Frontal cortex (tissue), 4 donors: Measurements from ENCODE around the gene TPGS1. TPM values are rescaled to one million over a fixed set of nuclear protein-coding genes. Genes with fewer than 3 reads are reported as not detected.

ENCODE experiments used
- DNase-seq, 2 donors: peaks; one replicate each; pipeline ENCODE4 v3.0.0; 2012; ENCODE audit warnings: low spot score in 2 of 2
- FAIRE-seq: peaks from 2 replicates; lab custom pipeline; 2012; peaks lifted over from hg19 to GRCh38; lab: Jason Lieb, UNC
- total RNA-seq: library from RNA; depleted of rRNA; stranded (reverse); fragments of >200 nt; gene quantifications from one replicate; pipeline ENCODE4 v1.2.3, GENCODE V29; 2014
- donor health status: control.
- donor health status: control.
- donor health status: control.

TPGS1 gene
- total RNA-seq, 1 donor from 2014 or later: 26.1 TPM

DNA sequence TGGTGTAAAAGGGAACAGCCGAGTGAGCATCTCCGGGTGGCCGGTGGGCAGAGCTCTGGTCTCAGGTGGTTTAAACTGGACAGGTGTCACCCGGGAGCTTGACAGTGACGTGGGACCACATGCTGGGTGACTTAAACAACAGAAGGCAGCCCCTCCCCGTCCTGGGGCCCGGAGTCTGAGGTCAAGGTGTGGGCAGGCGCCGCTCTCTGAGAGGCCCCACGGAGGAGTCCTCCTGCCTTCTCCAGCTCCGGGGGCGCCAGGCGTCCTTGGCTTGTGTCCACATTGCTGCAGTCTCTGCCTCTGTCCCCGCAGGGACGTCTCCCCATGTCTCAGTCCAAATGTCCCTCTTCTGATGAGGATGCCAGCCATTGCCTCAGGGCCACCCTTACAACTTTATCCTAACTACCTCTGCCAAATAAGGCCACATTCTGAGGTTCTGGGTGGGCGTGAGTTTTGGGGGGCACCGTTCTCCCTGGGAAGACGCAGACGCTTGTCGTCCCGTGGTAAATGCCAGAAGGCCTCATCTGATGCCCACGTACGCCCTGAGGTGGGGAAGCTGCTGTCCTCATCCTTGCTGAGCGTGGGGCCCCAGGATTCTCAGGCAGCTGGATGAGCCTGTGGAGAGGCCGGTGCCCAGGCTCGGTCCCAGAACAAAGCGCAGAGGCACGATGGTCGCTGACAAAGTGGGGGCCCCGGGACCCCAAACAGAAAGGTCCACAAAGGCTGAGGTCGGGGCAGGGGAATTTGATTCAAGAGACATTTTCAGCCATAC lies 49.5 kb downstream of the TPGS1 start:
- DNase-seq: no peak
- no peak for FAIRE-seq

DNA sequence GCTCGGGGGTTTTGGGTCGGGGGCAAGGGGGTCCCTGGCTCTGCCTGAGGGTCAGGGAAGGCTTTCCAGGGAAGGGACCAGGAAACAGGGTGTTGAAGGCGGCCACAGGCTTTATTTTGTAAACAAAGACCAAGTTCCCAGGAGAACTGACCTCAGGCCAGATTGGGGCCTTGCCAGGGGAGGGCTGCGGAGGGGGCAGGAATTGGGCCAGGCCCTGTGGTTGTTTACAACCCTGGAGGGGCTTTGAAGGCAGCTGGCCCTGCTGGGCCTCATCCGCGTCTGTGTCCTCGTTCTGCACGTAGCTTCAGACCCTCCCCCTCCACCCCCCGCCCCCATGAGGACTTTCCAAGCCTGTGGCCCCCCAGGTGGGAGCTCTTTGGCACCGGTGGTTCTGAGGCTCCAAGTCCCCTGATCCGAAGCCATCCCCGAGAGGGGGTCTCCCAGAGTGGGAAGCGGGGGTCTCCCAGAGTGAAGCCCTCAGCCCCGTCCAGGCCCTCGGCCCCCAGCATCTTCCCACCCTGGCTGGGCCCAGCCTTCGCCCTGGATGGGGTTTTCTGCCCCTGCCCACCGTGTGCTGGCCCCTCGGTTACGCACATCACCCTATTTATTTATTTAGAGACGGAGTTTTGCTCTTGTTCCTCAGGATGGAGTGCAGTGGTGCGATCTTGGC lies 51.6 kb downstream of the TPGS1 start:
- FAIRE-seq: no peak
- no peak for DNase-seq

DNA sequence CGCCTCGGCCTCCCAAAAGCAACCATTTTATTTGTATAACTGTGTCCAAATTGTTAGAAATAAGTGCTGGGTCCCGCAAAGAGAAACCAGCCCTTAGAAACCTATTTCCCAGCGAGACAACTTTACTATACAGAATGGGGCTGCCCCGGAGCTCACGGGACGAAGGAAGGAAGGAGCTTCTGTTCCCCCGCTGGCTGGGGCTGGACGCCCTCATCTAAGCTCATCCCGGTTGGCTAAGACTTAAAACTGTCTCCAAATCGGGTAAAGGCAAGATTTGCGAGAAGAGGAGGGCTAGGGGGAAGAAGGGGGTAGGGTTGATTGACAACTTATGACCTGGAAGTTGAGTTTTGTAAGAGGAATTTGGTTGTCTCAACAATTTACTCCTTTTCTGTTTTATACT lies 52.8 kb downstream of the TPGS1 start:
- no peak for DNase-seq
- no peak for FAIRE-seq

DNA sequence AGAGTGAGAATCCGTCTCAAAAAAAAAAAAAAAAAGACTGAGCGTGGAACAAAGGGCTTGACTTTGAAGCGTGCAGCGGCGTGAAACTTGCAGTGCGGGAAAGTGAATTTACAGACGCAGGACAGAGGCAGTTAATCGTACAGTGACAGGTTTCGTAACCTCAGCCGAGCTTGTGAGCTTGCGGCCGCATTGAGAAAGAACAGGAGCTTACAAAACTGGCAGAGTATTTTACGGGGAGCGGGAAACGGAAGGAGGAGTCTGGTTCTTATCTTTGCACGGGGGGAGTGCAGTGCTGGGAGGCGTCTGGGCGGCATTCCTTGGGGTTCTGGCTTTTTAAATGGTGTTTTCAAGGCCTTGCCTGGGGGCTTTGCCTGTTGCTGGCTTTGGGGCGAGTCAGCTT lies 59.1 kb downstream of the TPGS1 start:
- DNase-seq: no peak
- no peak for FAIRE-seq

DNA sequence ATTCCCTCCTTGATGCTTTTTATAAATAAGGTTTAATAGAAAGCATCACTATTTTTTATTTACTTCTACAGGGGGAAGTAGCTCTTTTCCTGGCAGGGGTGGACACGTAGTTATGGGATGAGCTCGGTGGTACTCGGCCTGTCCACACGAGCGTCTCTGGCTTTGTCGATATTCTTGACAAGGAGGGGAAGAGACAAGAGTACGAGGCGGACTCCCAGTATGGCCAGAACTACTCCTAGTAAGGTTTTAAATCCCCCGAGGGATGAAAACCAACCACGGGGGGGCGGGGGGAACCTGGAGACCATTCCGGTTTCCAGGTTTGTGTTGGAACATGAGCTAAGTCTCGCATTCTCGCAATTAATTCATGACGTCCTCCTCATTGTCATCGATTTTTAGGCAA lies 59.5 kb downstream of the TPGS1 start:
- no peak for FAIRE-seq
- no peak for DNase-seq

DNA sequence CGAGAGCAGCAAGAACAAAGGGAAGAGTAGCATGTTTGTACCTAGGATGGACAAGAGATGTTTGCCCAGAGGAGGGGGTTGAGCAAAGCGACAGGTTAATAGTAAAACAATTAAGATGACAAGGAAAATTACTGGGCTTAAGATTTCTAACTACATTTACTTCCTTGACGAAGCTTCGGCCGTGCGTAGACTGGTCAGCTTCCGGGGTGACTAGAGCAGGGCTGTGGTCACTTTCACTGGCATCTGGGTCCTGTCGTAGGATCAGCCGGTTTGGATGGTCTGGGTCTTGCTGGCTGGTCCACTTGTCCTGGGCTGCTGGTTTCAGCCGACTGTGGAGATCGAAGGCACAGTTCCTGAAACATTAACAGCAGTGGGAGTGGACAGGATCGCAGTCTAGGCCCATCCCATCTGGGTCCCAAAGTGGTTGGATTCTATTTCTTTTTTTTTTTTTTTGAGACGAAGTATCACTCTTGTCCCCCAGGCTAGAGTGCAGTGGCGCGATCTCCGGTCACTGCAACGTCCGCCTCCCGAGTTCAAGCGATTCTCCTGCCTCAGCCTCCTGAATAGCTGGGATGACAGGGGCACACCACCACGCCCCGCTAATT lies 60.1 kb downstream of the TPGS1 start:
- DNase-seq (no peak), FAIRE-seq (no peak)

Other genes with a start within 250 kb of the TPGS1 start
- 2.4 TPM for gene PLPP2, start 216.1 kb upstream of the TPGS1 start, total RNA-seq
- gene MIER2, start 162.7 kb upstream of the TPGS1 start, total RNA-seq: 3.7 TPM
- gene C2CD4C, start 98.3 kb upstream of the TPGS1 start, total RNA-seq: 20.8 TPM
- gene SHC2, start 46.5 kb upstream of the TPGS1 start, total RNA-seq: 9.8 TPM
- 1.2 TPM for gene MADCAM1, start 11.0 kb upstream of the TPGS1 start, total RNA-seq
- 55.4 TPM for gene CDC34, start 24.3 kb downstream of the TPGS1 start, total RNA-seq
- gene GZMM, start 36.6 kb downstream of the TPGS1 start, total RNA-seq: 0.41 TPM
- gene BSG, start 65.1 kb downstream of the TPGS1 start, total RNA-seq: 114 TPM
- gene HCN2, start 82.4 kb downstream of the TPGS1 start, total RNA-seq: 6.1 TPM
- gene POLRMT, start 126.0 kb downstream of the TPGS1 start, total RNA-seq: 15.9 TPM
- under 0.01 TPM for gene FGF22, start 132.4 kb downstream of the TPGS1 start, total RNA-seq
- gene RNF126, start 155.7 kb downstream of the TPGS1 start, total RNA-seq: 17.5 TPM
- gene FSTL3, start 168.9 kb downstream of the TPGS1 start, total RNA-seq: 2.0 TPM
- not detected for gene PRSS57, start 188.0 kb downstream of the TPGS1 start, total RNA-seq
- 87.2 TPM for gene PALM, start 201.4 kb downstream of the TPGS1 start, total RNA-seq
- 0.41 TPM for gene MISP, start 243.6 kb downstream of the TPGS1 start, total RNA-seq